Measurements from ENCODE around the gene SYVN1.

SYVN1 gene

DNA sequence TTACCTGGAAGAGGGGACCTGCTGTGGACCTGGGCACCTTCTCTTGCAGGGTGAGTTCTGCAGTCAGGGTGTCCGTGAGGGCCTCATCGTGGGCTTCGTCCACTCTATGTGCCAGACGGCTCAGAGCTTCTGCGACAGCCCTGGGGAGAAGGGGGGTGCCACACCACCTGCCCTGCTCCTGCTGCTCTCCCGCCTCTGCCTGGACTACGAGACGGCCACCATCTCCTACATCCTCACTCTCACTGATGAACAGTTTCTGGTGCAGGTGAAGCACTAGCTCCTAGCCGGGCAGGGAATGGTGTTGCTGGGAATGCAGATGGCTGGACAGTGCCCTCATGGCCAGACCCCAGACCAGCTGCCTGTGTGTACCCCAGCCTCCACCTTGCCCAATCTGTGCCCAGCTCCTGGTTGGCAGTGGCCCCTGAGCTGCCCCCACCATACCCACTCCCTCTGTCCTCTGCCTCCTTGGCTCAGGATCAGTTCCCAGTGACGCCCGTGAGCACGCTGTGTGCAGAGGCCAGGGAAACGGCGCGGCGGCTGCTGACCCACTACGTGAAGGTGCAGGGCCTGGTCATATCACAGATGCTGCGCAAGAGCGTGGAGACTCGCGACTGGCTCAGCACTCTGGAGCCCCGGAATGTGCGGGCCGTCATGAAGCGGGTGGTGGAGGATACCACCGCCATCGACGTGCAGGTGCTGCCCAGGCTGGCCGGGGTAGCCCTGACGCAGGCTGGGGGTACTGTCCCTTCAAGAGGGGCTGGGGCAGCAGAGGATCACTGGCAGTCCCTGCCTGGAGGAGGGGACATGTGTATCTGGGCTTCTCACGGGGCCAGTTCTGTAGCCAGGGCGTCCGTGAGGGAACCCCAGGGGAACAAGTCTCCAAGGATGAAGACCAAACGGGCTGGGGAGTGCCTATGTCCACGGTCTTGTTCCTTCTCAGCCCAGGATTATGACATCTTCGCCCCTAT lies 24.8 kb downstream of the SYVN1 start:
- TF ChIP-seq, protein P1, sequence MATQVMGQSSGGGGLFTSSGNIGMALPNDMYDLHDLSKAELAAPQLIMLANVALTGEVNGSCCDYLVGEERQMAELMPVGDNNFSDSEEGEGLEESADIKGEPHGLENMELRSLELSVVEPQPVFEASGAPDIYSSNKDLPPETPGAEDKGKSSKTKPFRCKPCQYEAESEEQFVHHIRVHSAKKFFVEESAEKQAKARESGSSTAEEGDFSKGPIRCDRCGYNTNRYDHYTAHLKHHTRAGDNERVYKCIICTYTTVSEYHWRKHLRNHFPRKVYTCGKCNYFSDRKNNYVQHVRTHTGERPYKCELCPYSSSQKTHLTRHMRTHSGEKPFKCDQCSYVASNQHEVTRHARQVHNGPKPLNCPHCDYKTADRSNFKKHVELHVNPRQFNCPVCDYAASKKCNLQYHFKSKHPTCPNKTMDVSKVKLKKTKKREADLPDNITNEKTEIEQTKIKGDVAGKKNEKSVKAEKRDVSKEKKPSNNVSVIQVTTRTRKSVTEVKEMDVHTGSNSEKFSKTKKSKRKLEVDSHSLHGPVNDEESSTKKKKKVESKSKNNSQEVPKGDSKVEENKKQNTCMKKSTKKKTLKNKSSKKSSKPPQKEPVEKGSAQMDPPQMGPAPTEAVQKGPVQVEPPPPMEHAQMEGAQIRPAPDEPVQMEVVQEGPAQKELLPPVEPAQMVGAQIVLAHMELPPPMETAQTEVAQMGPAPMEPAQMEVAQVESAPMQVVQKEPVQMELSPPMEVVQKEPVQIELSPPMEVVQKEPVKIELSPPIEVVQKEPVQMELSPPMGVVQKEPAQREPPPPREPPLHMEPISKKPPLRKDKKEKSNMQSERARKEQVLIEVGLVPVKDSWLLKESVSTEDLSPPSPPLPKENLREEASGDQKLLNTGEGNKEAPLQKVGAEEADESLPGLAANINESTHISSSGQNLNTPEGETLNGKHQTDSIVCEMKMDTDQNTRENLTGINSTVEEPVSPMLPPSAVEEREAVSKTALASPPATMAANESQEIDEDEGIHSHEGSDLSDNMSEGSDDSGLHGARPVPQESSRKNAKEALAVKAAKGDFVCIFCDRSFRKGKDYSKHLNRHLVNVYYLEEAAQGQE (tag by site-specific recombination; IDR thresholded peaks at IDR 0.05), result no peak
- no peak for TF ChIP-seq ZBTB21 (tag by site-specific recombination; IDR thresholded peaks at IDR 0.05)
- no peak for TF ChIP-seq ZNF223 (tag by site-specific recombination; IDR thresholded peaks at IDR 0.05)
- peak; percentile 67 for TF ChIP-seq ZNF157 (tag by site-specific recombination; IDR thresholded peaks at IDR 0.05)
- no peak for TF ChIP-seq PRDM1 (tag by site-specific recombination; IDR thresholded peaks at IDR 0.05)
- TF ChIP-seq ZNF530 (tag by site-specific recombination; IDR thresholded peaks at IDR 0.05; ENCODE audit: low read depth), result no peak
- TF ChIP-seq, protein P2, sequence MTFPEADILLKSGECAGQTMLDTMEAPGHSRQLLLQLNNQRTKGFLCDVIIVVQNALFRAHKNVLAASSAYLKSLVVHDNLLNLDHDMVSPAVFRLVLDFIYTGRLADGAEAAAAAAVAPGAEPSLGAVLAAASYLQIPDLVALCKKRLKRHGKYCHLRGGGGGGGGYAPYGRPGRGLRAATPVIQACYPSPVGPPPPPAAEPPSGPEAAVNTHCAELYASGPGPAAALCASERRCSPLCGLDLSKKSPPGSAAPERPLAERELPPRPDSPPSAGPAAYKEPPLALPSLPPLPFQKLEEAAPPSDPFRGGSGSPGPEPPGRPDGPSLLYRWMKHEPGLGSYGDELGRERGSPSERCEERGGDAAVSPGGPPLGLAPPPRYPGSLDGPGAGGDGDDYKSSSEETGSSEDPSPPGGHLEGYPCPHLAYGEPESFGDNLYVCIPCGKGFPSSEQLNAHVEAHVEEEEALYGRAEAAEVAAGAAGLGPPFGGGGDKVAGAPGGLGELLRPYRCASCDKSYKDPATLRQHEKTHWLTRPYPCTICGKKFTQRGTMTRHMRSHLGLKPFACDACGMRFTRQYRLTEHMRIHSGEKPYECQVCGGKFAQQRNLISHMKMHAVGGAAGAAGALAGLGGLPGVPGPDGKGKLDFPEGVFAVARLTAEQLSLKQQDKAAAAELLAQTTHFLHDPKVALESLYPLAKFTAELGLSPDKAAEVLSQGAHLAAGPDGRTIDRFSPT (tag by site-specific recombination; IDR thresholded peaks at IDR 0.05), result 0 out of 2 replicates have a peak, but pooled peaks have one; percentile 42

DNA sequence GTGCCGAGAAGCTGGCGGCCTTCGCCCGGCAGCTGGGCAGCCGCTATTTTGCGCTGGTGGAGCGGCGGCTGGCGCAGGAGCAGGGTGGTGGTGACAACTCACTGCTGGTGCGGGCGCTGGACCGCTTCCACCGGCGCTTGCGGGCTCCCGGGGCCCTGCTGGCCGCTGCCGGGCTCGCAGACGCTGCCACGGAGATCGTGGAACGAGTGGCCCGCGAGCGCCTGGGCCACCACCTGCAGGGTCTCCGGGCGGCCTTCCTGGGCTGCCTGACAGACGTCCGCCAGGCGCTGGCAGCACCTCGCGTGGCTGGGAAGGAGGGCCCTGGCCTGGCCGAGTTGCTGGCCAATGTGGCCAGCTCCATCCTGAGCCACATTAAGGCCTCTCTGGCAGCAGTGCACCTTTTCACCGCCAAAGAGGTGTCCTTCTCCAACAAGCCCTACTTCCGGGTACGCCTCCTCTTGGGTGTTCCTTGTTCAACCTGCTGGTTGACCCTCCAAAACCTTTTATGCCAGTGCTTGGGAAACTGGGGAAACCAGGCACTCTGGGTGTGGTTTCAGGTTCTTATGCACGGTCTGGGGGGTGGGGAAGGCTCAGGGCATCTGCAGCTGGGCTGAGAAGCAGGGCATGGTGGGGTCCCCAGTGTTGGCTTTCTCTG lies 25.7 kb downstream of the SYVN1 start:
- Histone ChIP-seq H3K4me3 (ENCODE audit: low read depth, low read length) (no peak overlapping the region), H3K4me1 (ENCODE audit: control insufficient read depth, insufficient read depth, low read length) (peaks cover 14% of the 10 kb centered on the region), H3K9me3 (ENCODE audit: control insufficient read depth, insufficient read depth, low read depth, low read length) (no peaks in the 10 kb centered on the region), H3K27ac (ENCODE audit: extremely low read depth, low read depth, low read length) (no peak overlapping the region), H3K36me3 (ENCODE audit: control insufficient read depth in 2 of 2, insufficient read depth in 1 of 2, low read length in 2 of 2) (peaks cover 0 to 33% of the 10 kb centered on the region in 2 experiments; a peak in 2 of 3 replicates)
- no peak for TF ChIP-seq KLF7 (tag by site-specific recombination; IDR thresholded peaks at IDR 0.05; ENCODE audit: borderline replicate concordance)
- TF ChIP-seq SP3 (tag by site-specific recombination; IDR thresholded peaks at IDR 0.05), result no peak
- TF ChIP-seq ZFP69B (tag by site-specific recombination; IDR thresholded peaks at IDR 0.05), result no peak
- TF ChIP-seq, protein P3, sequence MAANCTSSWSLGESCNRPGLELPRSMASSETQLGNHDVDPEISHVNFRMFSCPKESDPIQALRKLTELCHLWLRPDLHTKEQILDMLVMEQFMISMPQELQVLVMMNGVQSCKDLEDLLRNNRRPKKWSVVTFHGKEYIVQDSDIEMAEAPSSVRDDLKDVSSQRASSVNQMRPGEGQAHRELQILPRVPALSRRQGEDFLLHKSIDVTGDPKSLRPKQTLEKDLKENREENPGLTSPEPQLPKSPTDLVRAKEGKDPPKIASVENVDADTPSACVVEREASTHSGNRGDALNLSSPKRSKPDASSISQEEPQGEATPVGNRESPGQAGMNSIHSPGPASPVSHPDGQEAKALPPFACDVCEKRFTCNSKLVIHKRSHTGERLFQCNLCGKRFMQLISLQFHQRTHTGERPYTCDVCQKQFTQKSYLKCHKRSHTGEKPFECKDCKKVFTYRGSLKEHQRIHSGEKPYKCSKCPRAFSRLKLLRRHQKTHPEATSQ (tag by site-specific recombination; IDR thresholded peaks at IDR 0.05), result no peak
- TF ChIP-seq, protein P4, sequence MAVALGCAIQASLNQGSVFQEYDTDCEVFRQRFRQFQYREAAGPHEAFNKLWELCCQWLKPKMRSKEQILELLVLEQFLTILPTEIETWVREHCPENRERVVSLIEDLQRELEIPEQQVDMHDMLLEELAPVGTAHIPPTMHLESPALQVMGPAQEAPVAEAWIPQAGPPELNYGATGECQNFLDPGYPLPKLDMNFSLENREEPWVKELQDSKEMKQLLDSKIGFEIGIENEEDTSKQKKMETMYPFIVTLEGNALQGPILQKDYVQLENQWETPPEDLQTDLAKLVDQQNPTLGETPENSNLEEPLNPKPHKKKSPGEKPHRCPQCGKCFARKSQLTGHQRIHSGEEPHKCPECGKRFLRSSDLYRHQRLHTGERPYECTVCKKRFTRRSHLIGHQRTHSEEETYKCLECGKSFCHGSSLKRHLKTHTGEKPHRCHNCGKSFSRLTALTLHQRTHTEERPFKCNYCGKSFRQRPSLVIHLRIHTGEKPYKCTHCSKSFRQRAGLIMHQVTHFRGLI (tag by site-specific recombination; IDR thresholded peaks at IDR 0.05), result no peak
- POLR2A ChIA-PET, result interaction anchor here (0.8 to 1.3 kb wide), 2 partner anchors 12 to 14 kb away, joined by 3 to 5 read pairs; partner anchors contain the start of genes FAU, MRPL49 and VPS51
- CTCF ChIA-PET, result interaction anchor here (0.6 to 4.4 kb wide), 5 partner anchors 9 to 245 kb away, joined by 3 to 37 read pairs (median 5); partner anchors contain the start of genes FAU, MRPL49 and ZNHIT2

More for the DNA sequence above, 24.8 kb downstream of the SYVN1 start:
- POLR2A ChIA-PET, result interaction anchor here (0.6 to 5.0 kb wide), 8 partner anchors 10 to 331 kb away, joined by 3 to 57 read pairs (median 4); partner anchors contain the start of genes CDCA5, FAU, MRPL49 and SF1
- CTCF ChIA-PET, result interaction anchor here (0.6 to 4.8 kb wide), 12 partner anchors 9 to 245 kb away, joined by 3 to 110 read pairs (median 5); partner anchors contain the start of genes FAU, MRPL49 and VPS51
- Histone ChIP-seq H3K9me3 (ENCODE audit: control insufficient read depth, insufficient read depth, low read depth, low read length) (no peaks in the 10 kb centered on the region), H3K36me3 (ENCODE audit: control insufficient read depth in 2 of 2, insufficient read depth in 1 of 2, low read length in 2 of 2) (peaks cover 0 to 42% of the 10 kb centered on the region in 2 experiments; a peak in 2 of 3 replicates), H3K4me1 (ENCODE audit: control insufficient read depth, insufficient read depth, low read length) (peaks cover 8% of the 10 kb centered on the region), H3K27ac (ENCODE audit: extremely low read depth, low read depth, low read length) (no peak overlapping the region), H3K4me3 (ENCODE audit: low read depth, low read length) (no peak overlapping the region)

All from HEK293 (cell line).